HG03039 (cell line): ENCODE measurements around the gene GTF2E1.
"Not testable (repeated sequence)": the region's sequence is repeated elsewhere in the genome, so short reads cannot be mapped to it uniquely, and the experiment has no call there.

ENCODE experiments used
- ATAC-seq: cut with Tn5 transposase; IDR thresholded peaks from one replicate; pipeline ENCODE4 v1.9.1; 2021; ENCODE audit warnings: mild to moderate bottlenecking, moderate library complexity; ENCODE audit not compliant: unreplicated experiment

The GTF2E1 gene

DNA sequence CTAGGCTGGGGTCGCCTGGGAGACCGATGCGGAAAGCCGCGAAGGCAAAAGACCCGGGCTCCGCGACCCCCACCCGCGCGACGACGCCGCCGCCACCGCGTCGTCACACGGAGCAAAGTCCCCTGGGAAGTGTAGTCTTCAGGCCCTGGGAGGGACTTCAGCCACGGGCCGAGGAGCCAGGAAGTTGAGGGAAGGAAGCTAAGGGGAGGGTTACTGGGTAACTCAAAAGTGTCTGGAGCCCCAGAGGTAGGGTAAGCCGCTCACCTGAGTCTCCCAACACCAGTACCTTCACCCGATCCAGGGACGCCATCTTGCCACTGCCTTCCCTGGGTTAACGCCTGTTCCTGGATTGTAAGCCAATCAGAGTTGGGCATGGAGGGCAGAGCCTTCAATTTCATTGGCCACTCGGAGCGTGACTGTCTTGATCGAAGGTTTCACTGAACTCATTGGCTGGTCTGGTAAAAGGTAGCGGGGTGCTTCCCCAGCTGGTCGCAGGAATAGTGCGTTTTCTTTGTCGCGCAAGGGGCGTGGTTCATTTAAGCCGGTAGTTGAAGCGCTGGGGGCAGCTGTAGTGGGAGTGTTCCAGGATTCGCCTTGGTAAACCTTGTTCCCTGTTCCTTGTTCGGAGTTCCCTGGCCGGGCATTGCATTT lies at the start of gene GTF2E1, which contains the start of gene RABL3:
Gene GTF2E1, plus strand, starts transcription at position 547 of the 651 bp plus-strand sequence. CDS start 7,809 bp downstream, outside the sequence.
Gene RABL3, minus strand, starts transcription at position 319 of the 651 bp plus-strand sequence. Its CDS starts 9 bp downstream, at position 310.
- ATAC-seq, result peak; percentile 99

DNA sequence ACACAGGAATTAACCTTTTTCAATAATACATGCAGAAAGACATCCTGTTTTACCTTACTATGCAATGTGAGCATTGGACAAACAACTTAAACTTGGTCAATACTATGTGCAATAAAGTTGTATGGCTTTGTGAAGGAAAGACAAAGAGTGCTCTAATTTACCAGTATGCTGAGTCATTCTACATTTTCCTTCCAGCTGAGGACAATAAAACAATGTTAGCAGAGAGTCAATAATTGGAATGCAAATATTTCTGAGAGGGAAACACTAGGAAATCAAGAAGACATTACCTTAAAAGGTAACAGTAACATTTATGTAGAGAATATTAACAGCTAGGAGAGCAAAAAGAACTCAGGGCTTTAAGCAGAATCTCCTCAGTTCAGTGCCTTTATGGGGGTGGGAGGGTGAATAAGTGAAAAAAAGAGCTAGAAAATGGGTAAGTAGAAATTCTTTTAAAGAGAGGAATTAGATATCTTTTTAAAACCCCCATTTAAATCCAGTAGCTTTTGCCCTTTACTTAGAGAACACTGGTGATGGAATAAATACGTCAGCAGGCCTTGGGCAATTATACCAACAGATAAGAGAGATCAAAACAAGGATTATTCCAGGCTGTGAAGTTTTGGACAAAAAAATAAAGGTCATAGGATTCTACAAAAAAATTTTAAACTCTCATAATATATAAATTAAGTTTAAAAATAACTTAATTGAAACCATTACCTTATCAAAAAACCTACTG lies 48.9 kb upstream of the GTF2E1 start:
- no peak for ATAC-seq

DNA sequence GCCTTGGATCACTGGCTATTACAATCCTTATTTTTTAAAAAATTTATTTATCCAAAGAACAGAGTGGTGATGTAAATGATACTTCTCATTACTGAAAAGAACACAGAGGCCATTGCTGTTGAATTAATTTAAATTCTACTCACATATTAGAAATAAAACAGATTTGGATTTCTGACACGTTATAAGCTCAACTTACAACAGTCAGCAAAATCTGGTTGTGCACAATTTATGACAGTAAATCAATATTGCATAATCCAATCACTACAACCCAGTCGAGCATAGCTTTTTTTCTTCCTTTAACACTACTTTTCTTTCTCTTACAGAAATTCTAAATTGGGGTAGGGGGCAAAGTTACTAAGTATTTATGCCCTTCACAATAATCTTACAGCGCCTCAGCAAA lies 43.2 kb upstream of the GTF2E1 start:
- ATAC-seq, result no peak

DNA sequence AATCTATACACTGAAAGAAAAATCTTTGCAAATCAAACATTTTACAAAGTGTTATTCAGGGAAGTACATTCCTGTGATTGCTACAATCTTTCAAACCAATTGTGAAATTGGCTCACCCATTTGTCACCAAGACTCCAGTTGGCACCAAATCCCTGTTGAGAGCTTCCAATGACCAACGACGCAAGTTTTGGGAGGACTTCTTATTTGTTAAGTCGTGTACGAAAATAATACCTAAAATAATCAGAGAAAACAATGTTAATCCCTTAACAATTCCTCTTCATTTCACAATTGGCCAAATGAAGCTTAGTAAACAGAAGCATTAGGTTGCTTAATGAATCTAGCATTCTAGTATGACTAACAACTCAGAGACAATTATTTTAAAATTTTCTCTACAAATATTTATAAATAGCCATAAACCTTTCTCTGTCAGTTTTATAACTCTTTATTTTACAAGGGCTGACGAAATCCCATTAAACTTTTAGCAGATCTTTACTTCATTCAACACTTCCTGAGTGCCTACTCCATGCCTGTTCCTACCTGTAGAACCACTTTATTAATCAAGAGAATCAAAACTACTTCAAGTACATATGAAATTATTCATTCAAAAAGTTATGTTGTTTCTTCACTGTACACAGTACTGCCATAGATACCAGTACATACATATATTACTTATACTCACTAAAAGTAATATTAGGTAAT lies 36.5 kb upstream of the GTF2E1 start:
- ATAC-seq, result no peak

DNA sequence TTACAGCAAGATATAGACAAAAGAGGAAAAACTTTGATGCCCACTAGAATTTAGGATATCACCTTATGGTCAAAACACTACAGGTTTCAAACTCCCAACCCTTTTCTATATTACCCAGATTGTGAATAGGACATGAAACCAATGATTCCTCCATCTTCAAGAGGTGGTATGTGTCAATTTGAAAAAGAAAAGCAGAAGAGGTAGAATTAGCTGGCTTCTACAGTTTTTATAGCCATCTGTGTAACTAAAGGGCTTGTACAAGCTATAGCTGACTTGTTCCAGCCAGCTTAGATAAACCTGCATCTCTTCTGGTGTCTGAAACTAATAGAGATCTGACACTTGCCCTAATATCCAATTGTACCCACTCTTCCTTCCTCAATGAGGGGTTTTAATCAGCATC lies 35.6 kb upstream of the GTF2E1 start:
- ATAC-seq, result no peak

DNA sequence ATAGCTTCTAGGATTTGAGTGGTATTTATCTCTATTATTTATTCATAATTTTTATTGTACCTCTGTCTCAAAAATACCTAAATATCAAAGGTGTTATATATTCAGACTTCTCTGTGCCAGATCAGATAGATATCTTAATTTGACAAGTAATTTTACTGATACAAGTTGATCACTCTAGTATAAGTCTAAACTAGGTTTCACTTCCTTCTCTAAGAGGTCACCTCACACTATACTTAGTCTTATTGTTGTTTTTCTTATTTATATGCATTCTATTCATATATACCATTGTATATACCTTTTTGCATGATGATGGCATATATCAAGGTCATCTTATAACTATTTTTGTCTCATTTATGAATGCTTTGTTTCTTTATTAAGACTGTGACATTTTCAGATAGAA lies 34.1 kb upstream of the GTF2E1 start:
- ATAC-seq, result no peak

DNA sequence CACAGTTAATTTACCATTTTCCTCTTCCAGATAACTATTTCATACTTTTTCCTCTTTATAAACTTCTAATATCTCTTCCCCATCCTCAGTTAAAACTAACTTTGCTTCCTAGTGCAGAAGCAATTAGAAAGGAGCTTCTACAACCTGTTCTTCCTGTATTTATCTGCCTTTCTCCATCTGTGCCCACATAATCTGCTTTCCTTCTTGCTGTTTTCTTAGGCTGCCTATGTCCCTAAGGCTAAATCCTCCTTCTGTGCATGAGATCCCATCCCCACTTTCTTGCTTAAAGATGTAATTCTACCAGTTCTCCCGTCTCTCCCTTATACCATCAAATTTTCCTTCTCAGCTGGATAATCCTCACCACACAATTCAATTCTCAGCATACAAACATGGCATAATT lies 32.2 kb upstream of the GTF2E1 start:
- ATAC-seq, result no peak

DNA sequence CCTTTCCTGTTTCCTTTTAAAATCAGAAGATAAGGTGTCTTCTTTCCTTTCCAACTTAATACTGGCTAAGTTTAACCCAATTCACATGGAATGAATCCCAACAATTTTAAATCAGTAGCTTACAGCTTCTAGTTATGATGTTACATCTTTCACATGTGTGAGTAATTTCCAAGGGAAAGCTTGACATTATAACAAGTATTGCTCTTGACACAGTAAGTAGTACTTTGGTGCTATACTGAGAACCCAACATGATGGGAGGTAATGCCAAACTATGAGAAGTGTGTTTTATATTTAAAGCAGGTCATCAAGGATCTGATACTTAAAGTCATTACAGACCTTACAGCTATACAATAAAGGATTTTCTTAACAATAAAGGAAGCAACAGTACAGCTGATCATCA lies 29.3 kb upstream of the GTF2E1 start:
- ATAC-seq, result no peak

DNA sequence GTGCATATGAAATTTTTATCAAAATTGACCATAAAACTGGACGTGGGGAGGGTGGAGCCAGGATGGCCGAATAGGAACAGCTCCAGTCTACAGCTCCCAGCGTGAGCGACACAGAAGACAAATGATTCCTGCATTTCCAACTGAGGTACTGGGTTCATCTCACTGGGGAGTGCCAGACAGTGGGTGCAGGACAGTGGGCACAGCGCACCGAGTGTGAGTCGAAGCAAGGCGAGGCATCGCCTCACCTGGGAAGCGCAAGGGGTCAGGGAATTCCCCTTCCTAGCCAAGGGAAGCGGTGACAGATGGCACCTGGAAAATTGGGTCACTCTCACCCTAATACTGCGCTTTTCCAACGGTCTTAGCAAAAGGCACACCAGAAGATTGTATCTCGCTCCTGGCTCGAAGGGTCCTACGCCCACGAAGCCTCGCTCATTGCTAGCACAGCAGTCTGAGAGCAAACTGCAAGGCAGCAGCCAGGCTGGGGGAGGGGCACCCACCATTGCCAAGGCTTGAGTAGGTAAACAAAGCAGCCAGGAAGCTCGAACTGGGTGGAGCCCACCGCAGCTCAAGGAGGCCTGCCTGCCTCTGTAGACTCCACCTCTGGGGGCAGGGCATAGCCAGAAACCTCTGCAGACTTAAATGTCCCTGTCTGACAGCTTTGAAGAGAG lies 23.2 kb upstream of the GTF2E1 start:
- ATAC-seq, result not testable (repeated sequence)

DNA sequence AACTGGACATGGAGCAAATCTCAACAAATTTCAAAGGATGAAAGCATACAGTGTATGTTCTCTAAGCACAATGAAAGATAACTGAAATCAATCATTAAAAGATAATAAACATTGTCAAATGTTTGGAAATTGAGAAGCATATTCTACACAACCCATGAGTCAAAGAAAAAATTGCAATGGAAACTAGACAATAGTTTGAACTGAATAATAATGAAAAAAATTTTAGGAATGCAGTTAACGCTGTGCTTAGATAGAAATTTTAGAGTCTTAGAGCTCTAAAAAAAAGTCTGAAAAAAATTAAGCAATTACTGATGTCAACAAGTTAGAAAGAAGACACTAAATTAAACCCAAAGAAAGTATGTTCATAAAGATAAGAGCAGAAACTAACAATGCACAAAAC lies 15.8 kb upstream of the GTF2E1 start:
- no peak for ATAC-seq

DNA sequence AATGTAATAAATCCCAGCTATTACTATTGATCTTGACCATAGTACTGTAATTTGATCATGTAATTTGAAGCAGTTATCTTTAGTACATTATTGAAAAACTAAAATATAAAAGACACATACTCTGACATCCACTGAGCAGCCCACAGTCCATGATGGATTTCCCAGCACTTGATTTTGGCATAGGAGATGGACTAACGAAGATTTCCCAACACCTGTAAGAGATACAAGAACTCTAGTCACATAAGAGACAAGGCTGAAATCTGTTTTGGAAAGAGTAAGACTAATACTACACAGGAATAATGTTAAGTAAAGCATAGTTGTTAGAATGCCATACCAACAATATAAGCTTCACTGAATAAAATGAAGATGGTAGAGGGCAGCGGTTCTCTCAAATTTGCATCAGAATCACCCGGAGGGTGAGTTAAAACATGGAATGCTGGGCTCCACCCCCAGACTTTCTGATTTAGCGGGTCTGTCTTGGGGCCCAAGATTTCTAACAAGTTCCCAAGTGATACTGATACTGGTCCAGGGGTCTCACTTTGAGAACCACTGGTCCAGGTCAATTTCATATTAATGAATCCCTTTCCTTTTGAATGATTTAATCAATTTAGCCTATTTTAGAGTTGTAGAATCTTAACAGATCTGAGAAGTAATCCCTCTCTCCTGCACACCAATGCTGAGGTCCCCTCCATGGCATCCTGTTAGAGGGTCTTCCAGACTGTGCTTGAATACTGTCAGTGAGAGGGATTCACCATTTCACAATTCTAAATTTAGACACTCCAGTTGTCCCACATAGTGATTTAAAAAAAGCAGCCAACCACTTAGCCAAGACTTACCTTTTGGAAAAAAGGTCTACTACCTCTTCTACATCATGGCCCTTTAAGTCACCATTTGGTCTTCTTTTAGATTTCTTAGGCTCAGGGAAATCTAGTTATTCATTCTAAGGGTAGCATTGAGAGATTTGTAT lies 11.7 kb upstream of the GTF2E1 start:
- ATAC-seq, result no peak

DNA sequence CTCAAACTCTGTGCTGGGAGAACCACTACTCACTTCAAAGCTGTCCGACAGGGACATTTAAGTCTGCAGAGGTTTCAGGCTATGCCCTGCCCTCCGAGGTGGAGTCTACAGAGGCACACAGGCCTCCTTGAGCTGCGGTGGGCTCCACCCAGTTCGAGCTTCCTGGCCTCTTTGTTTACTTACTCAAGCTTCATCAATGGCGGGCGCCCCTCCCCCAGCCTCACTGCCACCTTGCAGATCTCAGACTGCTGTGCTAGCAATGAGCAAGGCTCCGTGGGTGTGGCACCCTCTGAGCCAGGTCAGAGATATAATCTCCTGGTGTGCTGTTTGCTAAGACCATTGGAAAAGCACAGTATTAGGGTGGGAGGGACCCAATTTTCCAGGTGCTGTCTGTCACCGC lies 4.5 kb upstream of the GTF2E1 start:
- ATAC-seq, result not testable (repeated sequence)

DNA sequence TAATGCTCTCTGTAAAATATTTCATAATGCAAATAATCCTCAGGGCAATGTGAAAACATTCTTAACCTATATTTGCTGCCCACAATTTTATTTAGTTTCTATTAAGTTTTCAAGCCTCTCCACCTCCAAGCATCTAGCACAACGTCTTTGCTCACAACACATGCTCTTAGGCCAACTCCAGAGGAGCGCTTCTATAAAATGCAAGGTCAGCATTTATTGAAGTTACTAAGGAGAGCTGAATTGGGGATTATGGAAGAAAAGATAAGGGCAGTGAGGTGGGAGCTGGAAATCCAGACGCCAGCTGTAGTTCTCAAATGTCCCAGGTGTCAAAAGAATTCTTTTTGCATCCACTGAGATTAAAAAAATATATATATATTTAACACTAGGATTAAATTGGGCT lies 1.2 kb upstream of the GTF2E1 start:
- ATAC-seq, result no peak

DNA sequence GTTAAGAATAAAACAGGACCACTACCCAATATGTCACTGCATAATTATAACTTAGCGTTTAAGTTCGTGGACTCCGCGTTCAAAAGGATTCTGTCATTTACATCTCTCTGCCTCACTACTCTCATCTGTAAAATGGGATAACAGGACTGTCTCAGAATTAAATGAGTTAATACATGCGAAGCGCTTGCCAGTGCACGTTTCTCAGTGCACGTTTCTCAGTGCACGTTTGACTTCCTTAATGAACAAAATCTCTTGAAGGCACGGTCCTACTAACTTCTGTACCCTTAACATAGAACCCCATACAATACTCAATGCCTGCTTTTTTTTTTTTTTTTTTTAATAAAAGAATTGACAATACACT lies 727 bp upstream of the GTF2E1 start:
- no peak for ATAC-seq

DNA sequence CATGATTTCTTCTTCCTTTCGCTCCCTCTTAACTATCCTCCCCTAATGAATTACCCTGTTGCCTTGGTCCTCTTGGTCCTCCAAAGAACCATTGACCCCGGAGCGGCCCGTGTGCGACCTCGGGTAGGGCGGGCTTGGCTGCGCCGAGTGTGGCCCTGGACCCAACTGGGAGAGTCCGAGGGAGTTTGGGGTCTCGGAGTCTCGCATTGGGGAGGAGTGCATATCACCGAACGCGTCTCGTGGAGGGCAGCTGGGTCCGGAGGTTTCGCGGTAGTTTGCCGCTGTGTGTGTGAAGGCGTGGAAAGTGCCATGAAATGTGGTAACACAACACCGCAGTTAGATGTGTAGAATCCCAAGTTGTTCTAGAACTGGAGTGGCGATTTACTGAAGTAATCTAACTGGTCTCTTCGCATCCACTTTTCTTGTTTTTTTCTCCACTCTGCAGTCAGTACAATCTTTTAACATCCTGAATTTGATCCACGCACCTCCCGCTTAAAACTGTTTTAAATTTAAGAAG lies 363 bp downstream of the GTF2E1 start:
- peak; percentile 20 for ATAC-seq

DNA sequence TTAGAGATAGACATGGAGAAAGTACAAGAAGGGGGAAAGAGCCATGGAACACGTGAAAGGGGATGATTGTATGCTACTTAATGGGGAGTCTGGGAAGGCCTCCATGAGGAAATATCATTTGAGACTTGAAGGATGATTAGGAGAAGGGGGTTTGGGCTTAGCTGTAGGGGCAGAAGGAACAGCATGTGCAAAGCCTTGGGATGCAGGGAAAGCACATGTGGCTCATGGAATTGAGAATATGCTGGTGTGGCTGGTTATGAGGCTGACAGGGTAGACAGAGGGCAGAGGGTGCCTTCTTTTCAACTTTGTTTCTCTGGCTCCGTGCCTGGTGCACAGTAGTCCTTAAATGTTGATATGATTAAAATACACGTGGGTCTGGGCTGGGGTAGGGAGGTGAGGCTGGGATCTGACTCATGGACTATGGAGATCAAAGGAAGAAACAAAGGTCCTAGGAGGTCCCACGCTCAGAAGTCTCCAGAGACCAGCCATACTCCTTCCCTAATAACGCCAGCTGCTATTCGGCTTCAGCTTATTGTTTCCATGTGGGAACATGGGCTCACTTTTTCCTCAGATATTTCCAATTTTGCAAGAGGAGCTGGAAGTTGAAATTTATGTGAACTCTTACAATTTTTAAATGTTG lies 1.1 kb downstream of the GTF2E1 start:
- ATAC-seq, result no peak

DNA sequence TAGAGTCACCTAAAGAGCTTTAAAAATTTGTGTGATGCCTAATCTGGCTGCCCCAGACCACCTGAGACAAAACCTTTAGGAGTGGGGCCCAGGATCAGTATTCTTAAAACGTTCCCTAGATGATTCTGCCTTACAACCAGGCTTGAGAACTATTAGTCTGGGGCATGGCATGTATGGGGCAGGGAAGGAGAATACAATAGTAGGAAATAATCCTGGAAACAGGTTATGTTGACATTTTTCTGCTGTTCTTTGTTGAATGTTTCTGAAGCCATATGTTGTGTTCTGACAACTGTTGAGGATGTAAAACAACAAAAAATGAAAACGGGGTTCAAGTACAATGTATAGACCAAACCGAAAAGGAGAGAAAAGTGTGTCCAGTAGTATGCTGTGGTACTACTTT lies 2.9 kb downstream of the GTF2E1 start:
- no peak for ATAC-seq

DNA sequence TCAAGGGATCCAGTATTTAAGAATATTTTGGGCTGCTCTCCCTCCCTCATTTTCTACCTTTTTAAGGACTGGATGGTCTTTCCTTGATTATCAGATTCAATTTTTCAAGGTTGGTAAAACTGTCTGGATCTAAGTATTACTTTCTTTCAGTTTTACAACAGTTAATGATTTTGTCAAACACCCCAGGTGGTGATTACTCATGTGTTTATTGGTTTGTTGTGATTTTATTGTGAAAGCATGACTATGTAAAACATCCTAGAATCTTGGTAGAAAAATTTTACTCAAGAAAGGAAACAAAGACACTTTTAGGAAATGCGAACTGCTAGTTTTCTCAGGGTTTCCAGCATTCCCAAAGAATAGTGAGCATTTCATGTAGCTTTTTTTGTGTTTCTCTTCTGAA lies 7.3 kb downstream of the GTF2E1 start:
- ATAC-seq, result no peak

DNA sequence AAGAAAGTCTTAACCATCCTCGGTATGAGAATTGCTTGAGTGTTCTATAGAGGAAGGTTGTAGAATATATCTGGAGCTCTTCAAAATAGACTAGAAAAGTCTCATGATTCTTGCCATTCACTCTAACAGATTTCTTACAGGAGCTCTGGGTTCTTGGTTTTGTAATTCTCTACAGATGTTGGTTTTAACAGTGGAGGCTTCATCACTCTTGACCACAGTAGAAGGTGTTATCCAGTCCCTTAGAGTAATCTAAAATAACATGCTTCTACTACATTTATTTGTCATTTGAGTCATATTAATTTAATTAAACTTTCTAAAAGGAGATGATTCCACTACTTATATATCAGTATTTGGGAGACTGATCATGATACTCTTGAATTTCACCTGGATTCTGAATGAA lies 9.7 kb downstream of the GTF2E1 start:
- ATAC-seq, result no peak

DNA sequence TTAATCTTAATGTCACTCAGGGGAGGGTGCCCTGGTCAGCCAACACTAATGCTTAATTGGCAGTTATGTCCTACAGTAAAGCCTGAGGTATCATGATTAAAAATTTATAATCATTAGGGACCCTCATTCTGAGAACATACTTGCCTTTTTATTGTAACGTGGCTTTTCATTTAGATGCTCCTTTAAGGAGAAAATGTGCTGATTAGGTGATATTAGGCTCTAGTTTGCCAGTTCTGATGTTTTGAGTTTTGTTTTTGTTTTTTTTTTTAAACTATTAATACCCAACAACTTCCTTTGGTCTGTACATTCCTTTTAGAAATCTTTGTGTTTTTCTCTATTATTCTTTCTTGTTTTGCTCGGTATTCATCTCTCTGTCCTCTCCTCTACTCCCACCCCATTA lies 10.3 kb downstream of the GTF2E1 start:
- no peak for ATAC-seq
